ENCODE data around the gene CORO2A.

Gene CORO2A

DNA sequence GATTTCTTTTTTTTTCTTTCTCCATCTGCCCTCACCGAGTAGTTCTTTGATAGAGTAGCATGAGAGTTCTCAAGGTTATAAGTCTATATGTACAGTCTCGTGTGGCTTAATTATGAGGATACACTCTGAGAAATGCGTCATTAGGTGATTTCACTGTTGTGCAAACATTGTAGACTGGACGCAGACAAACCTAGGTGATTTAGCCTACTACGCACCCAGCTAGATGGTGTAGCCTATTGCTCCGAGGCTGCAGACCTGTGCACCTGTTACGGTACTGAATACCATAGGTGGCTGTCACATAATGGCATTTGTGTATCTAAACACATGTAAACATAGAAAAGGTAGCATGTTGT, 26.9 kb upstream of the CORO2A start:
- no peak for DNase-seq

DNA sequence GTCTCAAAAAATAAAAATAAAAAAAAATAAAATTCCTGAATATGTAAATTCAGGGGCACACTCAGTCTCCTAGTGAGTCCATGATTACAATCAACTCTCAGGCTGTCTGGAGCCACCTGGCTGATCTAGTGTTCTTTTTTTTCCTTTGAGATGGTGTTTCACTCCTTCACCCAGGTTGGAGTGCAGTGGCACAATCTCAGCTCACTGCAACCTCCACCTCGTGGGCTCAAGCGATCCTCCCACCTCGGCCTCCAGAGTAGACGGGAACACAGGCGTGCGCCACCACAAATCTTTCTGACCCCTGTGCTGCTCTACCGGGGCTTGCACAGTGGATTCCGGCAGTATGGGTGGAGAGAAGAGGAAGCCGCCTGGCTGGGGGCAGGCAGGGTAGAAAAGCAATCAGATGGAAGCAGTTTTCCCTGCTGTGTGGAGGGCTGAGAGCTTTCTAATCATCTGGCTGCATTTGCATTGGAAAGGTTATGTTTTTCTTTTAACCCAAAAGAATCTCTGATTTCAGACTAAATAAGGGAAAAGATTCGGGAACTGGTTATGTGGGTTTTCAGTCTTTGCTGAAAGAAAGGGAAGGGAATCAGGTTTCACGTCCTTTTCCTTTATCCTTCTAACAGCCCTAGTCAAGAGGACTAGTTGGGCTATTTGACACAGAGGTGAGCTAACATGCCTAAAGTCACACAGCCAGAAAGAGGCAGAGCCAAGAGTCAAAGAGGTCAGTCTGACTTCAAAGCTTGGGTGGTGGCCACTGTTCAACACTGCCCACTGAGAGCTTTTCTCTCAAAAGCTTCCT, 26.3 kb upstream of the CORO2A start:
- DNase-seq = no peak

DNA sequence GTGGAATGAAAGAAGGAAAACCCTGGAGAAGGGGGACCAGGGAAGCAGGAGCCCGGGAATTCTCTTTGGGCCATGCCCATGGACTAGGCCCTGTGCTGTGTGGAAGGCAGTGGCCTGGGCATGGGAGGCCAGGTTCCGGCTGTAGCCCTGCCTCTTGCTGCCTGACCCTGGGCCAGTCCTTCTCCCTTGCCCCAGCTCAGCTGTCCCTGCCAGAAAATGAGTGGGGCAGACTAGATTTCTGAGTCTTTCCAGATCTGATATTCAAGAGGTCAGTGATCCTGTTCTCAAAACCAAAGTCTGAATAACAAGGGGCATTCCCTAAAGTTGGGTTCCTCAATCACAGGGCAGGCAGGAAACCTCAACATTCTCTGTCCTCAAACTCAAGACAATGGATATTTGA, 24.8 kb upstream of the CORO2A start:
- no peak for DNase-seq

DNA sequence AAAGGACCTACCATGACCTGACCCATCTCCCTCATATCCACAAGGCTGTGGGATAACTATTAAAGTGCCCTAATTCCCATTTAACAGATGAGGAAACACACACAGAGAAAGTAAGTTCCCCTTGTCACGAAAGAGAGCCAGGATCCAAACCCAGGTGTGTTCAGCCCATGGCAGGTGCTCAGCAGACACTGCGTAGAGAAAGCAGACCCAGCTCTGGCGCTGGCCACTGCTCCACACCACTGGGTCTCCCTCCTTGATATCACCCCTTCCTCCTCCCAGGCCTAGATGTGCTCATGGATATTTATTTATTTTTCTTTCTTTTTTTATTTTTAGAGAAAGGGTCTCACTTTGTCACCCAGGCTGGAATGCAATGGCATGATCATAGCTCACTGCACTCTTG, 24.0 kb upstream of the CORO2A start:
- no peak for DNase-seq

DNA sequence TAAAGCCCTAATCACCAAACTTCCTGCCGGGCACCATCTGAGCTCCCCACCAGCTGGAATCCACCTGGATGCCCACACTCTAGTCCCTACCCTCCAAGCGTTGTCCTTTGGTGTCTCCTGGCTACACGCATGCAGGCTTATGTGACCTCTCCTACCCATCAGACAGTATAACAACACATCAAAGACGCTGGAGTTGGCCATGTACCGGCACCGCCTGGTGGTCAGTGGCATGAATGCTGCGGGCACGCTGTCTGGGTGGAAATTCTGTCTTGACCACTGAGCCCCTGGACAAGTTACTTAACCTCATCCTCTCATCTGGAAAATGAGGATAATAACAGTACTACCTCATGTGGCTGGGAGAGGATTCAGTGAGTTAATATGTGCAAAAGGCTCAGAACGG, 23.4 kb upstream of the CORO2A start:
- DNase-seq = no peak

DNA sequence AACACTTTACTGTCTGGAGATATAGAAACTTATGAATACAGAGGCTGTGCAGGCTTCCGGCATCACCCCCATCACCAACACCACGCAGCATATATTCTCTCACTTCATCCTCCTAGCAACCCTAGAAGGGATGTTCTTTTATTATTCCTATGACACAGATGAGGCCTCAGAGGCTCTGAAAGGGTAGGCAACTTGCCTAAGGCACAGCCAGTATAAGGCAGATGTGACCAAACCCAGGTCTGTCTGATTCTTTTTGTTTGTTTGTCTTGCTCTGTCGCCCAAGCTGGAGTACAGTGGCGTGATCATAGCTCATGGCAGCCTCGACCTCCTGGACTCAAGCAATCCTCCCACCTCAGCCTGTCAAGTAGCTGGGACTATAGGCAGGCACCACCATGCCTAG, 22.8 kb upstream of the CORO2A start:
- no peak for DNase-seq

DNA sequence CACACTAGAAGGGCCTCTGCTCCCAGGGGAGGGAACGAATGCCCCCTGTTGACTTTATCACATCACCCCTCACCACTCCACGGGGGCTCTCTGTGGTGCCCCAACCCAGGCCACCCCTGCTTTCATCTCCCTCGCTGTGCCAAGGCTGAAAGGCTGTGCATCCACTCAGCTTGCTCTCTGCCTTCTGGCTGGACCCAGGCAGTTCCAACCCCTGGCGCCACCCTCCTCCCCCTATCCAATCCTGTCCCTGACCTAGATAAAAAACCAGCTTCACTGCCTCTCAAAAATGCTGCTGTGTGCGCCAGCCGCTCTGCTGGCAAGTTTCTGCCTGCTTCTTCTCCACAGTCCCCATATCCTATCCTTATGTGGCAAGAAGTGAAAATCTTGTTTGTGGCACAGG, 22.4 kb upstream of the CORO2A start:
- DNase-seq = no peak

DNA sequence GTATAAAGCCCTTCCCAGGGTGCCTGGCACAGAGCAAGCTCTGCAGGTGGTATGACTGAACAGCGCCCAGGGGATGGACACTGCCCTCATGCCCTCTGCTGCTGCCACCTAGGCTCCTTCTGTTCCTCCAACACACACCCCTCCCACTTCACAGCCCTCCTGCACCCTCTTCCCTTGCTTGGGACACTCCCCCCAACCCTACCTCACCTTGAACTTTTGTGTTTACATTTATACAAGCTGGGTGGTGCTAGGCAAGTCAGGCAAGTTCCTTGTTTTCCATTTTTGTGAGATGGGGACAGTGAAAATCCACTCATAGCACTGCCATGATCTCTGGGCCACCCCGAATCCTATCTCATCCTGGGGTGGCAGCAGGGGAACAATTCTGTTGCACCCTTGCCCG, 18.8 kb upstream of the CORO2A start:
- no peak for DNase-seq

DNA sequence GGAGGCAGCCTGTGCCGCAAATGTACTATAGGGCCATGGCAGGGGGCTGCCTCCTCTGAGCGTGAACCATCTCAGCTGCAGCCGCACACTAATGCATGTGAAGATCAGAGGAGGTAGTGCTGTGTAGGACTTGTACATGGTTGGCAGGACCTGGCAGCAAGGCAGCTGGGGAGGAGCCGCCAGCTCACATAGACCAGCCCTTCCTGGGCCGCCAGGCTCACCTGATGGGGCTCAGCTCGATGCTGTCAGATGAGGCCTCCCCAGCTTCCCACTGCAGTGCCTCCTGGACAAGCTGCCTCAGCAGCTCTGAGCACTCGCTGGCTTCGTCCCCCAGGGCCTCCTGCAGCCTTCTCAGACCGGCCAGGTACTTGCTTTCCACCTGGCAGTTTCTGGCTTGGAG, 18.0 kb upstream of the CORO2A start:
- no peak for DNase-seq

DNA sequence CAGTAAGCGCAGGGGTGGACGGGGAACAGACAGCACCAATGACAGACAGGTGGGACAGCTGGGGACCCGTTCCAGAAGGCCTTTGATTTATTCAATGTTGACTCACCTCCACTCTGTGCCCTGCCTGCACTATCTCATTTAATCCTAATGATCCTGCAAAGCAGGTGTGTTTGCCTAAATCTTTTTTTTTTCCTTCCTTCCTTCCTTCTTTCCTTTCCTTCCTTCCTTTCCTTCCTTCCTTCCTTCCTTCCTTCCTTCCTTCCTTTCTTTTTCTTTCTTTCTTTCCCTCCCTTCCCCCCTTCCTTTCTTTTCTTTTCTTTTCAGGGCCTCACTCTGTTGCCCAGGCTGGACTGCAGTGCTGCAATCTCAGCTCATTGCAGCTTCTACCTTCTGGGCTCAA, 17.1 kb upstream of the CORO2A start:
- no peak for DNase-seq

DNA sequence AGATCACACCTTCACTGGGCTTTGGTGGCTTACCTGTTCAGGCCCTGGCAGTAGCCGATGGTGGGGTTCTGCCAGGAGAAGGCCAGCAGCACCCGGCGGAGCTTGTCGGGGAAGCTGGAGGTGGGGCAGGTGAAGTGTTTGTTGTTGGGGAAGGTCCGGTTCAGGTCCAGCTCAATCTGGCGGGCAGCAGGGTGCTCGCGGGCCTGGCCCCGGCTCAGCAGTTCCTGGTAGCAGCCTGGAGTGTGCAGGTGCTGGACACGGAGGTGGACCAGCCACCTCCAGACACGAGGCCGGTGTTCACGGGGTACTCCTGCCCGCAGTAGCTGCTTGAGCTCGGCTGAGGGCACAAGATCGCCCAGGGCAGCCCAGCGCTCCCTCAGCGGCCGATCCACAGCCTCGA, 16.2 kb upstream of the CORO2A start:
- DNase-seq = no peak

DNA sequence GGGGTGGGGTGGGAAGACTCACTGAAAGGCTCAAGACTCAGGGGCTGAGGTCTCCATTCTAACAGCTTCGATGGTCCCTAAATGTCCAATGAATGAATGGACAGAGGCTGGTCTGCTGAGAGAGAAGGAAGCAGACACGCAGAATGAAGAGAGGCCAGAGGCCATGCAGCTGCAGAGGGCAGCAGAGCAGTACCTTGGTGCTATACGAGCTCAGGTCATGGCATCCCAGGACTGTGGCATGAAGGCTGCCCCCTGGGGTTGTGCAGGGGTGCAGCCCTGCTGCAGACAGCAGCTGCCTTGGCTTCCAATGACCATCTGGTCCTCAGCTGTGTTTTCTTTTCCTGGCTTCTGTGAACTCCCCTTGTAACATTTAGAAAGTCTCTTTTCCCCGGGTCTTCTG, 15.2 kb upstream of the CORO2A start:
- DNase-seq = no peak

DNA sequence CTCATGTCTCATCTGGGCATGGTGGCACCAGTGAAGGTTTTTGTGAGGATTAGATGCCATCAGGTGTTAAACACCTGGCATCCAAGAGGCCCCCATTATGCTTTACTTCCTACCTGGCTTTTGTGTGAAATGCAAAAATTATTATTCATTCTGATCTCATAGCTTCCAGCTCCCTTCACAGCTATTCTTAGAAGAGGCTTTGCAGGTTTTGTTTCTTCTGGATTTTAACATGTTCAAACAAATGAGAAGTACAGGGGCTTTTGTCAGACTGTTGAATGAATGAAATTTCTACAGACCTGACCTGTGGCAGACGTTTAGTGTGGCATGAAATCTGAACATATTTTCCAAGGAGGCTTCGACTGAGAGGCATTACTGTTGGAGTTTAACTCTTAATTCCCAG, 14.3 kb upstream of the CORO2A start:
- no peak for DNase-seq

DNA sequence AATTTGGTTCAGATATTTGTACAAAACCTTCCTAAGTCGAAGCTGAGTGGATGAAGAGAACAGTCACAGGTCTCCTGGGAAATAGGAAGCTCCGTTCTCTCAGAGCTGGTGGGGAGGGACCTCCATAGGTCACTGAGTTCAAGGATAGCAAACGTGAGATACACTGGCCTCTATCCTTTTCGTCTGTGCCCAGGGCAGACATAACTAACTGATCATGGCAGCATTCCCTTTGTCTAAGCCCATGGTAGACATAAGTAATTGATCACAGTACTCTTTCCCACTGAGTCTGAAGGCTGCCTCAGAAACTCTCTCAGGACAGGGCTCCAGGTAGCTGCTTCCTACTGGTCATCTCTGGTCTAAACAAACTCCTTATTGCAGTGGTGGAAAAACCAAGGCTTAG, 12.3 kb upstream of the CORO2A start:
- no peak for DNase-seq

DNA sequence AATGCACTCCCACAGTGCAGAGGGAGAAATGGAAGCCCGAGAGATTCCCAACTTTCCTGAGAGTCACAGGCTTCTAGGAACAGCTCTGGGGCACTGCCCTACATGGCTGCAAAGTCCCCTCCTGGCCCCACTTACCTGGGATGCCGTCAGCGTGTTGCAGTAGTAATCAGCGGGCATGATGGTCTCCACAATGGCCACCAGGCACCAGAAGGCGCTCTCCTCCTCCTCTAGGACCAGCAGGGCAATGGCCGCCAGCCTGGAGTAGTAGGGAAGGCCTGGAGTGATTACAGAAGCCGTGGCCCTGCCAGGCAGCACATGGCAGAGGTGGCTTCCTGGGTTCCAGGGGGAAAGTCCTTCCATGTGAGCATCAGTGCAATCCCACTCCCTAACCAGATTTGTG, 10.7 kb upstream of the CORO2A start:
- no peak for DNase-seq

DNA sequence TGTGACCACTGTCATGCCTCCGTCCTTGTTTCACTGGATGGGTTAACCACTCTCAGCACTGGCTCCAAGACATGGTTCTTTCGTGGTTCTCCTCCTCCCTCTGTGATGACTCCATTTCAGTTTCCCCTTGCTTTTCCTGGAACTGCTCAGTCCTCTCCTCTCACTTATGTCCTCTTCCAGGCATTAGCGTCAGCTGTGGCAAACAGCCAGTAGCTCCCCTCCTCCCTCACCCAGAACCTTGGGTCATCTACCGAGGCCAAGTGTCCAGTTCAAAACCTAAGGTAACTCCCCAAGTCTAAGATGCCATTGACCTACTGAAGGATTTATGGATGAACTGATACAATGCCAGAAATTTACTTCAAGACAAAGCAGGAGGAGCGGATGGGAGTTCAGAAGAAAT, 9.8 kb upstream of the CORO2A start:
- no peak for DNase-seq

DNA sequence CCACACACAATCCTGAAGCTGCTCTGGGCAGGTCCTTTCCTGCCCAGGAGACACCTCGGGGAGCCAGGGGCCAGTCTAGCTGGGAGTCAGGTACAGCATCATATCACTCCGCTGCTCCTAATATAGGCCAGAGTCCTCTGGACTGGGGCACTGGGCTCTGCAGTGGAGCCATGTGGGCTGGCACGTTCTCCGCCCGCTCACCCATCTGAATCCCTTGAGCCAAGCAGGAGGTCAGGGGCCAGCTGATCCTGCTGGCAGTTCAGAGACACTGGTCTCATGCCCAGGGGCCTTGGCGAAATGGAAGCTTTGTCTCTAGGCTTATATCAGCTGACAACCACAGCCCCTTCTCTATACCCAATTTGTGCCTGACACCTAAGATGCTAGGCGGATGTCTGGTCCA, 9.3 kb upstream of the CORO2A start:
- DNase-seq = no peak

DNA sequence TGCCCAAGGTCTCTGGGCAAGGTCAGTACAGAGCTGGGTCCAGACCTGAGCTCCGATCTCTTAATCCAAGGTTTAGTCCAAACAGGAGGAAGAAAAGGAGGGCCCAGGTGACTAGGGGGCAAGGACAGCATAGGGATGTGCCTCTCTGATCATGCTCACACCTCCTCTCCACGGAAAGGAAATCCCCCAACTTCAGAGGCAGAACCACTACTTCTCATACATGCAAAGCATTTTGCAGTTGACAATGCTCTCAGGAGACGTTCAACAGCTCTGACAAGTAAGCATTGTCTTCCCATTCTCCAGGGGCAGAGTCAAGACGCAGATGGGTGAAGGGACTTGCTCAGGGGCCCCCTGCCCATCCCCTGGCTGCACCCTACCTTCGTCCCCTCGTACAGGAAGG, 8.7 kb upstream of the CORO2A start:
- no peak for DNase-seq

DNA sequence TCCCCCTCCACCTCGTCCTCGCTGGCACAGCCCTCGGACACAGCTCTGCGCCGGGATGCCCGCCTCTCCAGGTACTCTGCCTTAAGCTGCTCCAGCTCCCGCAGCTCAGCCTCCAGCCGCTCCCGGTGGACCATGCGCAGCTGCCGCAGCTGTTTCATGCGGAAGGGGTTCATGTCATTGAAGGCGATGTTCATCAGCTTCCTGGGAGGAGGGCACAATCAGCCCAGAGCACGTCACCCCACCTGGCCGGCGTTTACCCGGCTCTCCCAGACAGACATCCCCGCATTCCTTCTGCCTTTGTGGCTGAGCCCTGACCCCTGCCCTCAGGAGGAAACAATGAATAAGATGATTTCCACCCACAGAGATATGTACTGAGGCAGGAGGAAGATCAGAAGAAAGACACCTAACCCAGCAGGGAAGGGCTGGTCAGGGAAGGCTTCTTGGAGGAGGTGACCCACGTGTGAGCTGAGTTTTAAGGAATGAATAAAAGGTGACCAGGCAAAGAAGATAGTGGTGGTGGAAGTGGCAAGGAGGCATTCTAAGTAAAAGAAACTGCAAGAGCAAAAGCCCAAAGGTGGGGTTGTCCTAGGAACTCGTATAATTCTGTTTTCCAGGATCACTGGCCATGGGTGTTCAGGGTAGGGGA, 7.1 kb upstream of the CORO2A start:
- DNase-seq = no peak

DNA sequence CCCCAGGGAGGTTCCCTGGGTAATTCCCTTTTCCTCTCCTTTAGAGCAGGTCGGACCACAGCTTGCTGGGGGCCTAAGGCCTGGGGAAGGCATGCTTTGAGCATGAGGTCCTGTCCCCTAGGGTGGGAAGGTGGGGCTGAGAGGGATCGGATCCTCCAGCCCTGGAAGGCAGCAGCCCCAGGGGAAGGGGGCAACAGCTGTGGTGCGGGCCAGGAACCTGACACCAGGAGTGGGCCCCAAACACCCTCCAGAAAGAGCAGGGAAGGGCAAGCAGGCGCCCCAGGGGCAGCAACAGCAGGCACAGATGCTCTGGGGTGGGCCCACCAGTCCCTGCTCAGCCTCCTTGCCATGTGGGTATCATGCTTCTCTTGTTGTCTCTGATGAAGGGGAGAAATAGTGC, 3.2 kb upstream of the CORO2A start:
- DNase-seq = no peak

DNA sequence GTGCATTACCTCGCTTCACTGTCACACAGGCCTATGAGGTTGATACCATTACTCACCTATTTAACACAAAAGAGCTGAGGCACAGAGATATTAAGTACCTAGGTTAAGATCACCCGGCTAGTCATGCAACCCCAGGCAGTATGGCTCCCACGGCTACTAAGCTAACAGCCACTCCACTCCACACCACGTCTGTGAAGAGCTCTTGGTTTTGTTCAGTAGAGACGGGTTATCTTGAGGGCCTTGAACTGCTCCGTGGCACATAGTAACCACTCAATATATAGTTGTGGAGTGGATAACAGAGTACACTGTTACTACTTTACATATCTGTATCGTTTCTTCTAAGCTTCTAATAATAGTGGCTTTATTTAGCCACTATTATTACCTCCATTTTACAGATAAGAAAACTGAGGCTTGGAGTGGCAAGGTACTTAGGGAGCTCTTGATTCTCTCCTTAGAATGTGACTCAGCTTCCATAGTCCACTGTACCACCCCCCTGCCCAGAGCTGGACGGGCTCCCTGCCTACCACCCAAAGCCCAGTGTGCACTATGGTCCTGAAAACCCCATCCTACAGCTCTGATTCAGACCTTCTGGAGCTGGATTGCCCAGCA, 1.0 kb upstream of the CORO2A start:
- no peak for DNase-seq

DNA sequence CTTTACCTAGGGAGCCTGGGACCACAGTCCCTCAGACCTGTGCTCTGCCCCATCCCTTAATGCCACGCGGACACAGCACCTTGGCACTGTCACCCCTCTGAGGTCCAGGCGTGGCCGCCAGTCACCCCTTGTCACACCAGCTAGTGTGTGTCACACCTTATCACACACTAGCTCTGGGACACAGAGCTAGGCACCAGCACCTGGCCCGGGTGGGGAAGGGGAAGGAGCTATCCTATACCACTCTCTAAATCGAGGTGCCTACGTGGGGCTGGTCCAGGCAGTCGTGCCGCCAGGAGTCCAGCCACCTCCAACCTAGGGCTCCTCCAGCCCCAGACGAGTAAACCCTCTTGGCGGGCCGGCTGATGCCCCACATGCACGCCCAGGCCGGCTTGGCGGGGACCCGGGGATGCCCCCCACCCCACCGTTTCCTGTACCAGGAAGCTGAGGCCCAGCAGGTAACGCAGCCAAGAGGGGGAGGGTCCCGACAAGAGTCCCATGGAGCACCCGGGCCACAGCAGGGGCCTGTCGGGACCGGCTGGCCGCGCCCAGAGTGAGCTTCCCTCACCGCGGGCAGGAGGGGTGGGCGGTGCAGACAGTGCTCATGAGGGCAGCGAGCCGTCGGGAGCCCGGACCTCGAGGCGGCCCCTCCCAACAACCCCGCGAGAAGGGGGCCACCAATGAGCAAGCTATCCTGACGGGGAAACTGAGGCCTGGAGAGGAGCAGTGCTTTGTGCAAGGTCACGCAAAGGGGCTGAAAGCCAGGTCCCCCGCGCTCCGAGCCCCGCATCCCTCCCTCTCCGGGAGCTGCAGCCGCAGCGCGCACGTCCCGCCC, 550 bp downstream of the CORO2A start:
- peak; percentile 34 for DNase-seq

DNA sequence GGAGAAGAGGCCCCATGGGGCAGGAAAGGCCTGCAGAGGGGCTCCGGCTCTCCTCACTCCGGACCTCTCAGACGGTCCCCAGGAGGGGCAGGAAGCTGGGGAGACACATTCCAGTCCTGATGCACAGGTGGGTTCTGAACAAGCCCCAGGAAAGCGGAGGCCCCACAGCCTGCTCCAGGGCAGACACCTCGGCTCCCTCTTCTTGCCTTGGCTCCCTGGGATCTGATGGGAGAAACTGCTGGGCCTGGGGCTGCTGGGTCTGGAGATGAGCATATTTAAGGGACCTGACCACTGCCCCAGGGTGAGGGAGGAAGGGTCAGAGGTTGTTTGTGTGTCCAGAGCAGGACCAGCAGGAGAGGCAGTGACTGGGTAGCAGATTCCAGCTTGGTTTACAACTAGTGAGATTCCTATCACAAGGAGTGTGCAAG, 1.2 kb downstream of the CORO2A start:
- no peak for DNase-seq

DNA sequence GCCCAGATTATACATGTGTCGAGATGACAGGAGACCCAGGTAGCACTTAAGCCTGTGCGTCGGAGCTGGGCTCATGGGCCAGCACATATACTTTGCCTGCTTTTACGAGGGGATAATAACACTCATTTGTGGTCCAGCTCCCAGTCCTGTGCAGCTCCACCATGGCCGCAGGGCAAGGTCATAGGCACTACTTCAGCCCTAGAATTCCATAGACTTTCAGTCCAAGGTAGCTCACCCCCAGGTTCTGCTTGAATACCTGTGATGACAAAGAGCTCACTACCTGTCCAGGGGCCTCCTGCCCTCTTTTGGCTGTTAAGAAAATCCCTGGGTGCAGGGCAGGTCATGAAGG, 1.7 kb downstream of the CORO2A start:
- DNase-seq = no peak
